Stimulated activated CD4-positive, alpha-beta T cell treated with anti-CD3 and anti-CD28 coated beads, Interleukin-2, amount 100 ng/mL, for 48 hours (primary cell): ENCODE measurements around the gene PRTN3.
"Not testable (repeated sequence)": the region's sequence is repeated elsewhere in the genome, so short reads cannot be mapped to it uniquely, and the experiment has no call there.

Source experiments
- DNase-seq, 2 donors: peaks; one replicate each; pipeline ENCODE4 v3.0.0-alpha.2; 2020

PRTN3 gene

GRCh38 chr19:816500-816857 is 24.3 kb upstream of the PRTN3 start:
- no peak for DNase-seq

GRCh38 chr19:820212-820611 is 20.6 kb upstream of the PRTN3 start:
- DNase-seq, result not testable (repeated sequence)

GRCh38 chr19:821231-821824 is 19.5 kb upstream of the PRTN3 start:
- no peak for DNase-seq

- no peak for DNase-seq
These were observed 18.8 kb upstream of the PRTN3 start, which contains the start of gene PLPPR3 for GRCh38 chr19:821825-822503. TSS of gene PLPPR3 (minus strand) at chr19:821955. CDS start at chr19:821559, 396 bp downstream.

GRCh38 chr19:823565-824121 is 17.2 kb upstream of the PRTN3 start:
- no peak for DNase-seq

GRCh38 chr19:824885-825284 is 15.9 kb upstream of the PRTN3 start:
- DNase-seq, result no peak

GRCh38 chr19:825897-826644 is 14.7 kb upstream of the PRTN3 start:
- DNase-seq, result no peak

- no peak for DNase-seq
These were observed 13.5 kb upstream of the PRTN3 start for GRCh38 chr19:827314-827709.

- no peak for DNase-seq
These were observed 13.0 kb upstream of the PRTN3 start, which contains the start of gene AZU1 for GRCh38 chr19:827710-828321. TSS of gene AZU1 (plus strand) at chr19:827837. CDS start at chr19:827847, 10 bp downstream.

GRCh38 chr19:829129-829758 is 11.6 kb upstream of the PRTN3 start:
- no peak for DNase-seq

GRCh38 chr19:831407-832369 is 9.1 kb upstream of the PRTN3 start:
- DNase-seq, result no peak

- DNase-seq, result no peak
These were observed 6.6 kb upstream of the PRTN3 start for GRCh38 chr19:834216-834615.

- DNase-seq, result no peak
These were observed 5.5 kb upstream of the PRTN3 start for GRCh38 chr19:835210-835810.

GRCh38 chr19:842802-843179 is 2.0 kb downstream of the PRTN3 start:
- not testable (repeated sequence) for DNase-seq

GRCh38 chr19:843180-843835 is 2.5 kb downstream of the PRTN3 start:
- no peak for DNase-seq

GRCh38 chr19:843836-844545 is 3.2 kb downstream of the PRTN3 start:
- DNase-seq, result no peak

GRCh38 chr19:844546-844971 is 3.8 kb downstream of the PRTN3 start:
- DNase-seq, result no peak

- DNase-seq, result no peak
These were observed 5.1 kb downstream of the PRTN3 start for GRCh38 chr19:845707-846521.

GRCh38 chr19:848386-848921 is 7.7 kb downstream of the PRTN3 start:
- no peak for DNase-seq
